GM12878 (cell line): ENCODE data around the gene ELK4. TPM values are rescaled to one million over a fixed set of nuclear protein-coding genes. Genes with fewer than 3 reads are reported as not detected.

Experiments used
- ATAC-seq: fragments of 200-7000 bp; cut with Tn5 transposase; 3 replicates; pipeline ENCODE4 v1.9.1; 2020; ENCODE audit warnings: mild to moderate bottlenecking, moderate library complexity
- BruUV-seq: library from RNA; stranded (reverse); fragments of 400-500 nt; replicated peaks from 2 replicates; lab custom pipeline; 2021; lab: Mats Ljungman, UMichigan
- CTCF ChIA-PET: fragments of 300-600 bp; sonication (Branson Sonifier 250); formaldehyde crosslinking; extraction: SDS; loops from one replicate; lab custom pipeline; 2021; ENCODE audit warnings: inconsistent platforms; lab: Yijun Ruan, JAX
- POLR2A ChIA-PET: fragments of 350-600 bp; formaldehyde crosslinking; extraction: SDS; loops from one replicate; lab custom pipeline; 2021; ENCODE audit warnings: inconsistent platforms; lab: Charles Lee
- RAD21 ChIA-PET: fragments of 300-600 bp; sonication (Branson Sonifier 250); formaldehyde crosslinking; loops from one replicate; lab custom pipeline; 2023; ENCODE audit warnings: antibody characterized with exemption; ENCODE audit not compliant: unreplicated experiment; lab: Charles Lee
- SMC1A ChIA-PET: fragments of 300-600 bp; sonication (Branson Sonifier 250); formaldehyde crosslinking; loops from one replicate; lab custom pipeline; 2023; ENCODE audit not compliant: unreplicated experiment, uncharacterized antibody; lab: Charles Lee
- DNase-seq: peaks from one replicate; pipeline ENCODE4 v3.0.0-alpha.2; 2011; ENCODE audit warnings: low read depth, low spot score
- FAIRE-seq: peaks from 3 replicates; lab custom pipeline; 2011; peaks lifted over from hg19 to GRCh38; lab: Jason Lieb, UNC
- H2AFZ ChIP-seq: 2 replicates; pipeline ENCODE4 v1.6.0; 2011; ENCODE audit warnings: low read depth, low read length, control low read depth; ENCODE audit not compliant: control insufficient read depth
- H3K27ac ChIP-seq: 2 replicates; pipeline ENCODE4 v1.5.1; 2011; ENCODE audit warnings: control low read depth; ENCODE audit not compliant: control insufficient read depth, insufficient read depth
- H3K27me3 ChIP-seq, 2 experiments: replicated peaks in 1 of 2; 2 replicates each; pipeline versions ENCODE4 v1.6.0 to v1.6.1; 2011; ENCODE audit warnings: low read length in 1 of 2; ENCODE audit not compliant: control insufficient read depth in 2 of 2, insufficient read depth in 2 of 2
- H3K36me3 ChIP-seq, 2 experiments: 2 replicates each; pipeline ENCODE4 v1.5.1; 2011; ENCODE audit warnings: low read length in 1 of 2; ENCODE audit not compliant: control insufficient read depth in 2 of 2, insufficient read depth in 2 of 2
- H3K4me1 ChIP-seq: 2 replicates; pipeline ENCODE4 v1.6.1; 2011; ENCODE audit warnings: mild to moderate bottlenecking, low read length, moderate library complexity, mixed read lengths; ENCODE audit not compliant: control insufficient read depth, insufficient read depth
- H3K4me2 ChIP-seq: 2 replicates; pipeline ENCODE4 v1.6.0; 2011; ENCODE audit warnings: control low read depth; ENCODE audit not compliant: control insufficient read depth, insufficient read depth
- H3K4me3 ChIP-seq: fragments of 200-600 bp; sonication (generic); 2 replicates; pipeline ENCODE4 v1.5.1; 2016
- H3K79me2 ChIP-seq: 2 replicates; pipeline ENCODE4 v1.6.0; 2011; ENCODE audit warnings: low read length; ENCODE audit not compliant: control insufficient read depth, insufficient read depth
- H3K9ac ChIP-seq: 2 replicates; pipeline ENCODE4 v1.8.0; 2011; ENCODE audit warnings: low read length, control low read depth, mixed read lengths; ENCODE audit not compliant: control insufficient read depth, insufficient read depth
- H3K9me3 ChIP-seq: replicated peaks from 3 replicates; pipeline ENCODE4 v1.5.1; 2011; ENCODE audit warnings: mild to moderate bottlenecking, low read length; ENCODE audit not compliant: control insufficient read depth, insufficient read depth
- H4K20me1 ChIP-seq: 2 replicates; pipeline ENCODE4 v1.6.0; 2011; ENCODE audit not compliant: control insufficient read depth, insufficient read depth
- EP300 ChIP-seq, 2 experiments: fragments of 150-350 bp in 1 of 2; IDR thresholded peaks; 2 replicates each; pipeline ENCODE4 v1.6.1; 2011 to 2012; ENCODE audit warnings: low read depth in 2 of 2, low read length in 2 of 2, borderline replicate concordance in 1 of 2, improper control_type of control experiment in 1 of 2, inconsistent platforms in 1 of 2; ENCODE audit not compliant: control insufficient read depth in 1 of 2
- IRF5 ChIP-seq: fragments of 450-650 bp; IDR thresholded peaks from 2 replicates; pipeline ENCODE4 v1.6.1; 2017; ENCODE audit warnings: borderline replicate concordance
- MEF2B ChIP-seq: fragments of 450-650 bp; IDR thresholded peaks from 2 replicates; pipeline ENCODE4 v1.6.1; 2018; ENCODE audit warnings: mild to moderate bottlenecking, moderate library complexity; ENCODE audit not compliant: partially characterized antibody, poor library complexity, severe bottlenecking
- MTA2 ChIP-seq: fragments of 450-650 bp; IDR thresholded peaks from 2 replicates; pipeline ENCODE4 v1.6.1; 2016; ENCODE audit warnings: low read depth, mild to moderate bottlenecking, moderate library complexity
- RAD51 ChIP-seq: fragments of 450-650 bp; IDR thresholded peaks from 2 replicates; pipeline ENCODE4 v1.6.1; 2016; ENCODE audit warnings: moderate library complexity, mild to moderate bottlenecking, inconsistent platforms
- RUNX3 ChIP-seq: IDR thresholded peaks from 2 replicates; pipeline ENCODE4 v1.6.1; 2012; ENCODE audit warnings: low read length, inconsistent platforms
- ZNF622 ChIP-seq: fragments of 450-650 bp; IDR thresholded peaks from 2 replicates; pipeline ENCODE4 v1.6.1; 2017; ENCODE audit warnings: mild to moderate bottlenecking, inconsistent platforms
- WGBS: methylation state at CpG from one replicate; pipeline ENCODE4 v1.1.6; 2016; ENCODE audit warnings: low lambda C conversion rate; ENCODE audit not compliant: insufficient replicate concordance, insufficient coverage; ENCODE audit errors: missing lambda C conversion rate; 5-methylcytosine and 5-hydroxymethylcytosine counted together
- in situ Hi-C: fragments of 300-500 bp; cut with MboI; formaldehyde crosslinking; loops from 9 replicates; pipeline ENCODE4 v1.14.3; 2018; ENCODE audit warnings: mixed read lengths
- intact Hi-C: fragments of 100-400 bp; cut with micrococcal nuclease; formaldehyde crosslinking; loops from one replicate; pipeline ENCODE4 v1.14.2; 2022; ENCODE audit not compliant: unreplicated experiment
- polyA plus RNA-seq, 11 experiments: library from polyadenylated mRNA; depleted of rRNA in 4 of 11; unstranded in 6 of 11; stranded (reverse) in 5 of 11; fragments of >200 nt; fragmentation: Nextera tagmentation in 4 of 11; fragmentation: Illumina TruSeq in 1 of 11; extraction: Ambion mirVana in 4 of 11; extraction: Trizol in 1 of 11; gene quantifications; 1 replicate in 1 of 11; 2 replicates in 10 of 11; pipeline versions ENCODE4 v1.2.1 to v1.2.3, GENCODE V29; 2011 to 2016; ENCODE audit warnings: inconsistent platforms in 2 of 11, missing spikeins in 2 of 11, low read depth in 1 of 11
- total RNA-seq, 4 experiments: library from RNA; depleted of rRNA in 3 of 4; stranded (reverse); fragments of >200 nt in 3 of 4; fragmentation: Illumina TruSeq in 1 of 4; extraction: Trizol in 1 of 4; gene quantifications; 2 replicates each; pipeline versions ENCODE4 v1.2.1 to v1.2.3, GENCODE V29; 2013 to 2021

ELK4 gene
- total and polyA plus RNA-seq, 10 of the 15 experiments (the other 5 are each of a cell fraction or from before 2014, with no cell fraction given): 5.2 to 71.5 (median 18.5) TPM

GRCh38 chr1:205645519-205645918 lies 13.7 kb upstream of the ELK4 start:
- FAIRE-seq (no peak), ATAC-seq (no peak), DNase-seq (no peak)
- WGBS: 94% methylated on average over 8 of the region's 8 CpGs
- in situ Hi-C loops (no loop called here), intact Hi-C loops (no loop called here)
- H3K9ac ChIP-seq: no peak overlapping the region
- ChIA-PET SMC1A (interaction anchor here (0.8 to 12.6 kb wide), 6 partner anchors 9 to 66 kb away, joined by 3 to 118 read pairs (median 4); no protein-coding TSS in a partner anchor), RAD21 (interaction anchor here (1.1 to 2.5 kb wide), 4 partner anchors 13 to 66 kb away, joined by 4 to 15 read pairs (median 8); partner anchors contain the start of gene ELK4), POLR2A (interaction anchor here (0.7 to 2.0 kb wide), 3 partner anchors 14 to 149 kb away, joined by 3 to 5 read pairs (median 5); partner anchors contain the start of gene ELK4), CTCF (interaction anchor here (0.7 to 10.2 kb wide), 7 partner anchors 12 to 116 kb away, joined by 4 to 105 read pairs (median 6); partner anchors contain the start of gene ELK4)
- H3K9me3 ChIP-seq: no peaks in the 10 kb centered on the region
- no peak overlapping the region for H3K4me3 ChIP-seq
- H3K4me2 ChIP-seq: no peak overlapping the region
- H4K20me1 ChIP-seq: no peaks in the 10 kb centered on the region
- H3K4me1 ChIP-seq: no peaks in the 10 kb centered on the region
- TF ChIP-seq RUNX3 (no peak), ZNF622 (no peak), IRF5 (no peak), EP300 (IDR thresholded peaks at IDR 0.05; ENCODE audit: borderline replicate concordance in 1 of 2, control insufficient read depth in 1 of 2, low read depth in 2 of 2, low read length in 2 of 2) (no peak), MEF2B (no peak), RAD51 (no peak), MTA2 (no peak)
- H3K27me3 ChIP-seq: no peaks in the 10 kb centered on the region
- H3K79me2 ChIP-seq: no peaks in the 10 kb centered on the region
- H2AFZ ChIP-seq: no peak overlapping the region
- BruUV-seq: no TSS peak
- H3K36me3 ChIP-seq: no peaks in the 10 kb centered on the region
- no peak overlapping the region for H3K27ac ChIP-seq
